Measurements from ENCODE around the gene RCE1. TPM values are rescaled to one million over a fixed set of nuclear protein-coding genes. Genes with fewer than 3 reads are reported as not detected.

RCE1 gene
- polyA plus RNA-seq, 1 experiment = 20.1 TPM

- no peak overlapping the region for H3K4me3 ChIP-seq (ENCODE audit: low read depth, low read length)
- no peak for TF ChIP-seq CTCF (IDR thresholded peaks at IDR 0.05; ENCODE audit: insufficient read depth, low read depth, low read length)
- H3K27me3 ChIP-seq (ENCODE audit: control insufficient read depth, insufficient read depth, low read length) = no peaks in the 10 kb centered on the region
- H3K36me3 ChIP-seq (ENCODE audit: control insufficient read depth, insufficient read depth, low read length) = peaks cover 6% of the 10 kb centered on the region
- no peak for DNase-seq (ENCODE audit: low read depth)
- CTCF ChIA-PET = no interaction called here
- POLR2A ChIA-PET = no interaction called here
Measured at GRCh38 chr11:66854729-66855211, 11.5 kb downstream of the RCE1 start.

GRCh38 chr11:66855574-66856495 lies 12.6 kb downstream of the RCE1 start:
- Histone ChIP-seq H3K27me3 (ENCODE audit: control insufficient read depth, insufficient read depth, low read length) (no peaks in the 10 kb centered on the region), H3K4me3 (ENCODE audit: low read depth, low read length) (peak overlapping the region; percentile 87), H3K36me3 (ENCODE audit: control insufficient read depth, insufficient read depth, low read length) (peaks cover 6% of the 10 kb centered on the region)
- TF ChIP-seq CTCF (IDR thresholded peaks at IDR 0.05; ENCODE audit: insufficient read depth, low read depth, low read length) = no peak
- POLR2A ChIA-PET = interaction anchor here (0.6 to 1.3 kb wide), 2 partner anchors 12 to 254 kb away, joined by 4 to 7 read pairs; no protein-coding TSS in a partner anchor
- DNase-seq (ENCODE audit: low read depth) = peak; percentile 61
- CTCF ChIA-PET = interaction anchor here (0.6 to 1.1 kb wide), 3 partner anchors 95 to 142 kb away, joined by 3 read pairs; no protein-coding TSS in a partner anchor

- H3K36me3 ChIP-seq (ENCODE audit: control insufficient read depth, insufficient read depth, low read length) = peaks cover 6% of the 10 kb centered on the region
- ChIA-PET POLR2A (interaction anchor here (0.6 to 1.3 kb wide), 2 partner anchors 13 to 255 kb away, joined by 4 to 7 read pairs; no protein-coding TSS in a partner anchor), CTCF (interaction anchor here (1.1 kb wide), 1 partner anchor 94 kb away, joined by 3 read pairs; no protein-coding TSS in a partner anchor)
- no peak for DNase-seq (ENCODE audit: low read depth)
- peak within 1 kb of the TSS; percentile 87 for H3K4me3 ChIP-seq (ENCODE audit: low read depth, low read length)
- H3K27me3 ChIP-seq (ENCODE audit: control insufficient read depth, insufficient read depth, low read length) = no peaks in the 10 kb centered on the region
- no peak for TF ChIP-seq CTCF (IDR thresholded peaks at IDR 0.05; ENCODE audit: insufficient read depth, low read depth, low read length)
Measured at GRCh38 chr11:66856496-66857233, 13.4 kb downstream of the RCE1 start, which contains the start of gene LRFN4. Gene LRFN4 (plus strand): TSS chr11:66857064. CDS start chr11:66857745, 681 bp downstream.

GRCh38 chr11:66857234-66857926 lies 14.1 kb downstream of the RCE1 start:
- no peak for DNase-seq (ENCODE audit: low read depth)
- ChIA-PET POLR2A (no interaction called here), CTCF (no interaction called here)
- peaks cover 6% of the 10 kb centered on the region for H3K36me3 ChIP-seq (ENCODE audit: control insufficient read depth, insufficient read depth, low read length)
- H3K4me3 ChIP-seq (ENCODE audit: low read depth, low read length) = peak overlapping the region; percentile 87
- no peak for TF ChIP-seq CTCF (IDR thresholded peaks at IDR 0.05; ENCODE audit: insufficient read depth, low read depth, low read length)
- H3K27me3 ChIP-seq (ENCODE audit: control insufficient read depth, insufficient read depth, low read length) = no peaks in the 10 kb centered on the region

All from BJ (cell line).